IPS DF 6.9 (cell line): ENCODE results near the gene ZNF584.
A peak's percentile ranks its signal among the peaks of the same experiment; 100 is the strongest.

Source experiments
- DNase-seq: peaks from one replicate; pipeline ENCODE4 v3.0.0-alpha.2; 2013; ENCODE audit warnings: low read depth, low spot score
- H3K27ac ChIP-seq: one replicate; pipeline ENCODE4 v1.5.1; 2013; ENCODE audit warnings: low read length, control low read depth
- H3K27me3 ChIP-seq: 2 replicates; pipeline ENCODE4 v1.6.1; 2013; ENCODE audit warnings: mild to moderate bottlenecking, low read length; ENCODE audit not compliant: control insufficient read depth, insufficient read depth
- H3K36me3 ChIP-seq: 2 replicates; pipeline ENCODE4 v1.6.1; 2013; ENCODE audit warnings: low read length; ENCODE audit not compliant: control insufficient read depth, insufficient read depth
- H3K4me1 ChIP-seq: 2 replicates; pipeline ENCODE4 v1.6.1; 2013; ENCODE audit warnings: low read length; ENCODE audit not compliant: control insufficient read depth, insufficient read depth
- H3K4me3 ChIP-seq: 2 replicates; pipeline ENCODE4 v1.5.1; 2013; ENCODE audit warnings: mild to moderate bottlenecking, low read length
- H3K9me3 ChIP-seq: 2 replicates; pipeline ENCODE4 v1.6.1; 2013; ENCODE audit warnings: low read length, inconsistent platforms; ENCODE audit not compliant: control insufficient read depth, insufficient read depth
- WGBS: extraction: QIAGEN DNeasy Blood & Tissue Kit; methylation state at CpG from one replicate; pipeline ENCODE4 v1.1.7; 2013; ENCODE audit warnings: mixed read lengths, missing lambda C conversion rate; ENCODE audit not compliant: insufficient read length, insufficient coverage; 5-methylcytosine and 5-hydroxymethylcytosine counted together

The ZNF584 gene

DNA sequence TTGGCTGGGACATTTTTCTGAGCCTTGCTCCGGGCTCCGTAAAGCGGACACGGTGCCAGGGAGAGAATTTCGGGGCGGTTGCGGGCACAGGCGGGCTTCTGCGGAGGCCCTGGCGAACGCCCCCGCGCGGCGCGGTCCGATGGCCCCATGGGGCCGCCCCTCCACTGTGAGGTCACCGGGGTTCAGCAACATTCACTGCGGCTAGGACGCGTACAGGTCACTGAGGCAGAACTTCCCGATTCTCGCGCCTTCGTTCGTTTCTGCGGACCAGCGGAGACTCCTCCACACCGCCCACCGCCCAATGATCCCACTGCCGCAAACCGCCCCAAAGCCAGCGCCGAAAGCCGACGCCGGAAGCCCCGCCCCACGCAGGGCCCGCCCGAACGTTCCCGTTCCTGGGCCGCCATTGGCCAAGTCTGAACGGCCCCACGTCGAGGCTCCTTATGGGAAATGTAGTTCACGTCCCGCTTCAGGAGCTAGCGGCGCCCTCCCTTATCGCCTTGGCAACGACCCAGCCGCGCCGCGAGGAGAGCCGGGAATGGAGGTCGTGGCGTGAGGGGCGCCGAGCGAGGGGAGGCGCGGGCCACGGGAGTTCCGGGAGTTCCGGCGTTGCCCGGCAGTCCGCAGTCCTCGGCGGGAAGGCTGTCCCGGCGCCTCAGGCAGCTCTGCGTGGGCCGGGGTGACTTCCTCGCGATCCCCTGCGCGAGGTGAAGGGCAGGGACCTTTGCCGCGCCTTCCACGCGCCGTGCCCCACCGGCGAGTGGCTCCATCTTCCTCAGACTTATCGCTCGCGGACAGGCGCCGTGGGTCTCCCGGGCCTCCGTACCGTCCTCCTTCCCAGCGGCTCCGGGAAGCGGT, at the start of gene ZNF584:
Gene ZNF584, plus strand, starts transcription at position 498 of the 858 bp plus-strand sequence. CDS start 499 bp downstream, outside the sequence.
- no peaks in the 10 kb centered on the region for H3K27me3 ChIP-seq

DNA sequence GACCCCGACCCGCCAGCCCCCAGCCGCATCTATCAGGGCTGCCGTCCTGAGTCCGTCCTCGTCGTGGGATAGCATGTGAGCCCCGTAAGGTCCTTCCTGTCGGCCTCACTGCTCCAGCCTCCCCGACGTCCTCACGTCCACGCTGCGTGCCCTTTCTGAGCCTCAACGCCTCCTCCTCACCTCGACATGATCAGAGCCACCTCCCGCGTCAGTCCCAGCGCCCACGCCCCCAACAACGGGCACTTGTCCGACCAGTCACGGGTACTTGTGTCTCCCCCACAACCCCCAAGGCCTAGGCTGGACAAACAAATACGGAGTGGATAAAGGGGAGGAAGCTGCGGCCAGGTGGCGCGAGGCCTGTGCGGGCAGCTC, 46.6 kb upstream of the ZNF584 start:
- Histone ChIP-seq H3K9me3 (no peaks in the 10 kb centered on the region), H3K4me3 (peak overlapping the region; percentile 66), H3K27ac (no peak overlapping the region), H3K27me3 (no peaks in the 10 kb centered on the region), H3K4me1 (peaks cover 2% of the 10 kb centered on the region; the same call in 1 of the 2 replicates), H3K36me3 (peaks cover under 1% of the 10 kb centered on the region; the same call in 1 of the 2 replicates)
- DNase-seq: no peak
- WGBS: no CpG with 5 or more reads among the region's 28 CpGs

More for the DNA sequence above, at the start of gene ZNF584:
- no peaks in the 10 kb centered on the region for H3K36me3 ChIP-seq
- peak; percentile 86 for DNase-seq
- H3K4me1 ChIP-seq: peaks cover 6% of the 10 kb centered on the region
- no peaks in the 10 kb centered on the region for H3K9me3 ChIP-seq
- H3K27ac ChIP-seq: no peak within 1 kb of the TSS
- peak within 1 kb of the TSS; percentile 75 for H3K4me3 ChIP-seq
- WGBS: no CpG with 5 or more reads among the region's 100 CpGs

DNA sequence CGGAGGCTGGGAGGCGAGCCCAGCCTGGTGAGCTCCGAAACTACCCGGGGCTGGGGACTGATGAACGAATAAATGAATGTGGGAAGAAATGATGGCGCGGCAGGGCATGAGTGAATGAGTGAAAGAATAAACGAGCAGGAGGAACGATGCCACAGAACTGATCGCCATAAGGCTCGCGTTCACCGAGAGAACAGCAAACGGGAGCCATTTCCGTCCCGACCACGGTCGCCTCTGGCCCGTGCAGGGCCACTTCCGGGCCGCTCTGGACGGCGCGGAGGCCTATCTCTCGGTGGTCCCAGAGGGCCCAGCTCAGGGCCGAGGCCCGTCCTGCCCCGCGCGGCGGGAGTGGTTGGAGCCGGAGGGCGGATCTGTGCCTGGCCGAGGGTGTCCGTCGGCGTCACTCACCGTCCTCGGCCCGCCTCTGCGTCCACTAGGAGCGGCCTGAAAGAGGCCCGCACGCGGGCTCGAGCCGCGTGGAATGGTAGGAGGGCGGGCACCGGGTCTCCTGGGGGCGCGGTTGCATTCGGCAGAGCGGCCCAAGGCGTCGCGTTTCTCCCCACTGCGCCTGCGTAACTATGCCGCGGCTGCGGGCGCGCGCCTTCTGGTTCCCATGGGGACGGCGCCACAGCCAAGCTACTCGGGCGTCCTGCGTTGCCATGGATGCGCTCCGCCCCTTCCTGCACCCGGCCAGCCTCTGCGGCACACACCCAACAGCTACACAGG, 46.0 kb upstream of the ZNF584 start, which contains the start of gene ZNF497:
Gene ZNF497, minus strand, starts transcription at position 480 of the 723 bp plus-strand sequence. CDS start 5,116 bp downstream, outside the sequence.
- no peaks in the 10 kb centered on the region for H3K9me3 ChIP-seq
- H3K4me3 ChIP-seq: peak within 1 kb of the TSS; percentile 66
- peaks cover 2% of the 10 kb centered on the region; the same call in 1 of the 2 replicates for H3K4me1 ChIP-seq
- peak; percentile 93 for DNase-seq
- H3K27ac ChIP-seq: no peak within 1 kb of the TSS
- no peaks in the 10 kb centered on the region; the same call in 1 of the 2 replicates for H3K36me3 ChIP-seq
- WGBS: no CpG with 5 or more reads among the region's 74 CpGs
- H3K27me3 ChIP-seq: no peaks in the 10 kb centered on the region

DNA sequence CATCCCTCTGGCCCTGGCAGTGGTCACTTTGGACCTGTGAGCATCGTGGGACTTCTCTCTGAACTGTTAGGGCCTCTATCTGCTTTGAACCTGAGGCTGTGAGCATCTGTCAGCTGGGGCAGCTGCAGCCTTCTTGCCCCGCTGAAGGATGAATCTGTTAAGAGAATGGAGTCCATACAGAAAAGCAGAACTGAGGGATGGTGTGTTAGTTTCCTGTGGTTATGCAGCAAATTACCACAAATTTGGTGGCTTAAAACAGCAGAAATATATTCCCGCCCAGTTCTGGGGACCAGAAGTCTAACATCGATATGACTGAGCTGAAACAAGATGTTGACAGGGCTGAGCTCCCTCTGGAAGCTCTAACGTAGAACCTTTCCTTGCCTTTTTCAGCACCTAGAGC, 44.3 kb upstream of the ZNF584 start:
- H3K36me3 ChIP-seq: no peaks in the 10 kb centered on the region; the same call in 1 of the 2 replicates
- no peaks in the 10 kb centered on the region for H3K4me1 ChIP-seq
- no peak for DNase-seq
- no CpG with 5 or more reads among the region's 5 CpGs for WGBS
- H3K27me3 ChIP-seq: no peaks in the 10 kb centered on the region
- no peak overlapping the region for H3K4me3 ChIP-seq
- no peak overlapping the region for H3K27ac ChIP-seq
- H3K9me3 ChIP-seq: no peaks in the 10 kb centered on the region

DNA sequence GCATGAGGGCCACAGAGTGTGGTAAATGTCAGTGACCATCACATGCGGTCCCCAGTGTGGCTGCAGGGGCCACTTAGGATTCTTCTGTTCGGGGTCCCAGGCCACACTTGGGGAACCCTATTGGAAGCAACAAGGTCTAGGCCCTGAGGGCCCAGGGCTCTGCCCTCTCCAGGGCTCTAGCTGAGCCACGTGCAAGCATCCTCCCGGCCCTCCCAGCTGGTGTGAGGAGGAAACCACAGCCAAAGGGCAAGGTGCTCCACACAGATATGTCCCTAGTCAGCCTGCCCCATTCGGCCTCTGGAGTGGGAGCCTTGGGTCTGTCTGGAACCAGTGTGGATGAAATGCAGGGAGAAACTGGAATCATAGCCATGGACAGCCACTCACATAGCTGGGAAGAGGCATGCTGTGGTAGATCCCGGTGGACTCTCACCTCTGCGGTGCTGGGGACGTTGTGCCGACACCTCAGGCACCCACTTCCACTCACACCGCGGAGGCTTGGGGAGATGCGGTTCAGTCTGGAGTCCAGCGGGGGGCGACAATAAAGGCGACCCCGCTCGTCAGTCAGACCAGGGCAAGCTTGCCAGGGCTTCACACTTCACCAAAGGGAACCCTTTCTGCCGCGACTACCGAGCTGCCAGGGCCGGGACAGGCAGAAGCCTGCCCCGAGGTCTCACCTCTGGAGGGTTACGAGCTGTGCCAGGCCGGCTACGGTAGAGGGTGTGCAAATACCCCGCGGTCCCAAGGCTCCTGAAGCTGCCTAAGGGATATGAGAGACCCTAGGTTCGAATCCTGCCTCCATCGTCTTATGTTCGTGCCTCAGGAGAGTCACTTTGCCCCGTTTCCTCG, 41.6 kb upstream of the ZNF584 start:
- H3K4me3 ChIP-seq: no peak overlapping the region; the same call in 1 of the 2 replicates
- H3K9me3 ChIP-seq: no peaks in the 10 kb centered on the region
- WGBS: no CpG with 5 or more reads among the region's 32 CpGs
- no peaks in the 10 kb centered on the region; the same call in 1 of the 2 replicates for H3K36me3 ChIP-seq
- no peak overlapping the region for H3K27ac ChIP-seq
- DNase-seq: no peak
- no peaks in the 10 kb centered on the region for H3K4me1 ChIP-seq
- no peaks in the 10 kb centered on the region for H3K27me3 ChIP-seq

DNA sequence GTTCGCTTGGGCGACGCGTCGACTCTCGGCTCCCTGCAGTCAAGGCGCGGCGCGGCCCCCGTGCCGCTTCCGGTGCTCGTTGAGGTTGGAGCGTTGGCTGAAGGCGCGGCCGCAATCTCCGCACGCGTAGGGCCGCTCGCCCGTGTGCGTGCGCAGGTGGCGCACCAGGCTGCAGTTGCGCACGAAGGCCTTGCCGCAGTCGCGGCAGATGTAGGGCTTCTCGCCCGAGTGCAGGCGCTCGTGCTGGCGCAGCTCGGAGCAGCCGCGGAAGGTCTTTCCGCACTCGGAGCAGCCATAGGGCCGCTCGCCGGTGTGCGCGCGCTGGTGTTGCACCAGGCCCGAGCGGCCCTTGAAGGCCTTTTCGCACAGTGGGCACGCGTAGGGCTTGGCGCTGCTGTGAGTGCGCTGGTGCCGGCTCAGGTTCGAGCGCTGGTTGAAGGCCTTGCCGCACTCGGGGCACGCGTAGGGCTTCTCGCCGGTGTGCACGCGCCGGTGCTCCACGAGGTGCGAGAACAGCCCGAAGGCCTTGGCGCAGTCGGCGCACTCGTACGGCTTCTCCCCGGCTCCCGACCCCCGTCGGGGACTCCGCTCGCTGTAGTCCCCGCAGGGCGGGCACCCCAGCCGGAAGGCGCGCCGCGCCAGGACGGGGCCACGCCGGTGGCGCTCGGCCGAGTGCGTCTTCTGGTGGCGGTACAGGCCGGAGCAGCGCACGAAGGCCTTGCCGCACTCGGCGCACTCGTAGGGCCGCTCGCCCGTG, 40.6 kb upstream of the ZNF584 start:
- no peak for DNase-seq
- Histone ChIP-seq H3K36me3 (no peaks in the 10 kb centered on the region; the same call in 1 of the 2 replicates), H3K4me1 (no peaks in the 10 kb centered on the region), H3K27me3 (no peaks in the 10 kb centered on the region), H3K4me3 (no peak overlapping the region; the same call in 1 of the 2 replicates), H3K9me3 (no peaks in the 10 kb centered on the region), H3K27ac (no peak overlapping the region)
- no CpG with 5 or more reads among the region's 106 CpGs for WGBS

DNA sequence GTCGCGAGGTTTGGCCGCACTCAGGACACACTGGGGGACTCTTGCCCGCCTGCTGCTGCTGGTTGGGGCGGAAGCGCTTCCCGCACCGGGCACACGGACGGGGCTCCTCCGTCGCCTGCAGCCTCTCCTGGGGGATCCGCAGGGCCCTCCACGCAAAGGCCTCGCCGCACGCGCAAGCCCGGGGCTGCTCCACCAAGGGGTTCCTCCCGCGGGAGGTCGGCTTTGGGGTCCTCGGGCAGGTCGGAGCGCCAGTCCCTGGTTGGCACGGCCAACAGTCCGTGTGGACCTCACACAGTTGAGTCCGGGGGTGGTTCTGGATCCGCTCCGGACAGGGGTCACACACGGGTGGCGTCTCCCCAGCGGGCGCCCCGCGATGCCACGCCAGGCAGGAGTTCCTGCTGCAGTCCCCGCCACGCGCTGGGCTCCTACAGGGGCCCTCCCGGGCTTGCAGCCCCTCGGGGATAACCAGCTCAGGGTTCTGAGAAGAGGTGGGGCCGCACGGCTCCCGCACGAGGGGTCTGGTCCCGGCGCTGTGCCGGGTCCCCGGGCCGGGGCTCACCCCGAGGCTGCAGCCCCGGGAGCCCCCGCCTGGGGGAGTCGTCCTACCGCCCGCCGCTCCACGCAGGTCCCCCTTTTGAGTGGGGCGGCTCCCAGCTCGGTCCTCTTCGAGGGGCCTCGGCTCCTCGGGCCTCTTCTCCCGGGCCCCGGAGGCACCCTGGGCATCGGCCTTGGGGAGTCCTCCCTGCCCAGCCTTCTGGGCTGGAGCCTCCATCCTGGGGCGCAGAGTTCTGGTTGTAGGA, 39.7 kb upstream of the ZNF584 start:
- no peaks in the 10 kb centered on the region; the same call in 1 of the 2 replicates for H3K36me3 ChIP-seq
- H3K9me3 ChIP-seq: no peaks in the 10 kb centered on the region
- no peaks in the 10 kb centered on the region for H3K4me1 ChIP-seq
- H3K4me3 ChIP-seq: no peak overlapping the region; the same call in 1 of the 2 replicates
- no peak overlapping the region for H3K27ac ChIP-seq
- no CpG with 5 or more reads among the region's 68 CpGs for WGBS
- no peaks in the 10 kb centered on the region for H3K27me3 ChIP-seq
- no peak for DNase-seq

DNA sequence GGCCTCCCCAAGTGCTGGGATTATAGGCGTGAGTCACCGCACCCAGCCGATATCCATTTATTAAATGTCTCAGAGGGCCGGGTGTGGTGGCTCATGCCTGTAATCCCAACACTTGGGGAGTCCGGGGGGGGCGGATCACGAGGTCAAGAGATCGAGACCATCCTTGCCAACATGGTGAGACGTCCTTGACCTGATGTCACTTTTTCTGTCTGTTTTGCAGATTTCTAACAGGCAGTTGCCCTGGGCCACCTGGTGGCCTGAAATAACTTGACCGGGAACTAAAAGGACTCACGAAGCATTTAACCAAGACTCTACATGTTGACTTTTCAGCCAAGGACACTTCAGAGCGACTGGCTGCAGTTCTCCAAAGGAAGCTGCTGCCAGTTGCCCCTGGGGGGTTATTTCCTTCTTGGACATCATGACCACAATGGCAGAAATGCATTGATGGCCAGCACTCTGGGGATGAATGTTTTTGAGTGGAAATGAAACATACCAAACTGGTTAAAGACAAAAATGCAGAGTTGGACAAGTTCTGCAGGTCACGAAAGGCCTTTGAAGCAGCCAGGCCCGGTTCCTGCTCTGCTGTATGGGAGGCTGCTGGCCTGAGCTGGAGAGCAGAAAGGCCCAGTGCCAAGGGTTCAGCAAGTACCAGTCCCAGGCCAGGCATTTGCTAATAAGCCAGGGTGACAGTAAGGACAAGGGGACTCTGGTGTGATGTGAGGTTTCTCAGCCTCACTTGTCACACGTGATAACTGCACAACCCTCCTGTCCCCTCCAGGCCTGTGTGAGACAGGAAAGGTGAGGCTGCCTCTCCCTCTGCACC, 35.9 kb upstream of the ZNF584 start:
- Histone ChIP-seq H3K27ac (no peak overlapping the region), H3K4me1 (no peaks in the 10 kb centered on the region), H3K4me3 (no peak overlapping the region), H3K9me3 (no peaks in the 10 kb centered on the region), H3K36me3 (no peaks in the 10 kb centered on the region; the same call in 1 of the 2 replicates), H3K27me3 (no peaks in the 10 kb centered on the region)
- DNase-seq: no peak
- no CpG with 5 or more reads among the region's 15 CpGs for WGBS
